Measurements from ENCODE around the gene CTIF. TPM values are rescaled to one million over a fixed set of nuclear protein-coding genes. Genes with fewer than 3 reads are reported as not detected.
"Not testable (repeated sequence)": the region's sequence is repeated elsewhere in the genome, so short reads cannot be mapped to it uniquely, and the experiment has no call there.

The CTIF gene
- total and polyA plus RNA-seq, 2 experiments from 2014 or later: 8.6 to 14.4 TPM

DNA sequence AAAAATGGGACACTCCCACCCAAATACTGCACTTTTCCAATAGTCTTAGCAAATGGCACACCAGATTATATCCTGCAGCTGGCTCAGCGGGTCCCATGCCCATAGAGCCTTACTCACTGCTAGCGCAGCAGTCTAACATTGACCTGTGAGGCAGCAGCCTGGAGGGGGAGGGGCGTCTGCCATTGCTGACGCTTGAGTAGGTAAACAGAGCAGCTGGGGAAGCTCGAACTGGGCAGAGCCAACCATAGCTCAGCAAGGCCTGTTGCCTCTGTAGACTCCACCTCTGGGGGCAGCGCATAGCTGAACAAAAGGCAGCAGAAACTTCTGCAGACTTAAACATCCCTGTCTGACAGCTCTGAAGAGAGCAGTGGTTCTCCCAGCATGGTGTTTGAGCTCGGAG is 110.4 kb downstream of the CTIF start:
- Histone ChIP-seq H3F3A (replicated peaks; ENCODE audit: low read depth) (no peaks in the 10 kb centered on the region), H2AFZ (no peak overlapping the region), H3K79me2 (replicated peaks; ENCODE audit: insufficient read depth) (no peaks in the 10 kb centered on the region), H3K36me3 (ENCODE audit: insufficient read depth) (no peaks in the 10 kb centered on the region), H4K20me1 (replicated peaks; ENCODE audit: insufficient read depth) (no peaks in the 10 kb centered on the region), H3K9me2 (ENCODE audit: insufficient read depth) (no peaks in the 10 kb centered on the region), H3K27me3 (ENCODE audit: insufficient read depth) (no peaks in the 10 kb centered on the region), H3K4me3 (no peak overlapping the region), H3K4me1 (ENCODE audit: insufficient read depth) (no peaks in the 10 kb centered on the region), H3K4me2 (no peak overlapping the region), H3K27ac (ENCODE audit: low read depth) (no peak overlapping the region)
- peaks cover 2% of the 10 kb centered on the region; the same call in 2 of the 3 replicates for H3K9me3 Mint-ChIP-seq
- no peak overlapping the region for H3K4me3 Mint-ChIP-seq
- peaks cover 2% of the 10 kb centered on the region for H3K27me3 Mint-ChIP-seq (ENCODE audit: insufficient read depth, low read depth, poor library complexity)
- no peaks in the 10 kb centered on the region for H3K36me3 Mint-ChIP-seq (ENCODE audit: low read depth)
- no peak overlapping the region for H3K27ac Mint-ChIP-seq
- peak; percentile 72 for DNase-seq (ENCODE audit: low spot score)
- H3K4me1 Mint-ChIP-seq: peaks cover 17% of the 10 kb centered on the region
- TF ChIP-seq, protein P1, sequence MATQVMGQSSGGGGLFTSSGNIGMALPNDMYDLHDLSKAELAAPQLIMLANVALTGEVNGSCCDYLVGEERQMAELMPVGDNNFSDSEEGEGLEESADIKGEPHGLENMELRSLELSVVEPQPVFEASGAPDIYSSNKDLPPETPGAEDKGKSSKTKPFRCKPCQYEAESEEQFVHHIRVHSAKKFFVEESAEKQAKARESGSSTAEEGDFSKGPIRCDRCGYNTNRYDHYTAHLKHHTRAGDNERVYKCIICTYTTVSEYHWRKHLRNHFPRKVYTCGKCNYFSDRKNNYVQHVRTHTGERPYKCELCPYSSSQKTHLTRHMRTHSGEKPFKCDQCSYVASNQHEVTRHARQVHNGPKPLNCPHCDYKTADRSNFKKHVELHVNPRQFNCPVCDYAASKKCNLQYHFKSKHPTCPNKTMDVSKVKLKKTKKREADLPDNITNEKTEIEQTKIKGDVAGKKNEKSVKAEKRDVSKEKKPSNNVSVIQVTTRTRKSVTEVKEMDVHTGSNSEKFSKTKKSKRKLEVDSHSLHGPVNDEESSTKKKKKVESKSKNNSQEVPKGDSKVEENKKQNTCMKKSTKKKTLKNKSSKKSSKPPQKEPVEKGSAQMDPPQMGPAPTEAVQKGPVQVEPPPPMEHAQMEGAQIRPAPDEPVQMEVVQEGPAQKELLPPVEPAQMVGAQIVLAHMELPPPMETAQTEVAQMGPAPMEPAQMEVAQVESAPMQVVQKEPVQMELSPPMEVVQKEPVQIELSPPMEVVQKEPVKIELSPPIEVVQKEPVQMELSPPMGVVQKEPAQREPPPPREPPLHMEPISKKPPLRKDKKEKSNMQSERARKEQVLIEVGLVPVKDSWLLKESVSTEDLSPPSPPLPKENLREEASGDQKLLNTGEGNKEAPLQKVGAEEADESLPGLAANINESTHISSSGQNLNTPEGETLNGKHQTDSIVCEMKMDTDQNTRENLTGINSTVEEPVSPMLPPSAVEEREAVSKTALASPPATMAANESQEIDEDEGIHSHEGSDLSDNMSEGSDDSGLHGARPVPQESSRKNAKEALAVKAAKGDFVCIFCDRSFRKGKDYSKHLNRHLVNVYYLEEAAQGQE (IDR thresholded peaks at IDR 0.05; ENCODE audit: unreplicated experiment): no peak
- TF ChIP-seq ZNF331 (CRISPR knock-in tag; IDR thresholded peaks at IDR 0.05; ENCODE audit: low read depth) (no peak), STAT1 (IDR thresholded peaks at IDR 0.05; ENCODE audit: unreplicated experiment) (no peak), JUNB (IDR thresholded peaks at IDR 0.05; ENCODE audit: unreplicated experiment) (no peak), ZNF114 (CRISPR knock-in tag; IDR thresholded peaks at IDR 0.05) (no peak), NANOG (IDR thresholded peaks at IDR 0.05; ENCODE audit: borderline replicate concordance) (no peak), CREB1 (CRISPR knock-in tag; IDR thresholded peaks at IDR 0.05; ENCODE audit: low read depth) (0 out of 2 replicates have a peak, but pooled peaks have one; percentile 36), ZNF462 (CRISPR knock-in tag; IDR thresholded peaks at IDR 0.05) (no peak; the same call in 1 of the 2 replicates), CTCF (conservative IDR thresholded peaks at IDR 0.05; ENCODE audit: low read depth in 2 of 2) (peak in 1 of 2 experiments; percentile 14; a peak in 2 of 4 replicates)
- TF ChIP-seq, protein P2, sequence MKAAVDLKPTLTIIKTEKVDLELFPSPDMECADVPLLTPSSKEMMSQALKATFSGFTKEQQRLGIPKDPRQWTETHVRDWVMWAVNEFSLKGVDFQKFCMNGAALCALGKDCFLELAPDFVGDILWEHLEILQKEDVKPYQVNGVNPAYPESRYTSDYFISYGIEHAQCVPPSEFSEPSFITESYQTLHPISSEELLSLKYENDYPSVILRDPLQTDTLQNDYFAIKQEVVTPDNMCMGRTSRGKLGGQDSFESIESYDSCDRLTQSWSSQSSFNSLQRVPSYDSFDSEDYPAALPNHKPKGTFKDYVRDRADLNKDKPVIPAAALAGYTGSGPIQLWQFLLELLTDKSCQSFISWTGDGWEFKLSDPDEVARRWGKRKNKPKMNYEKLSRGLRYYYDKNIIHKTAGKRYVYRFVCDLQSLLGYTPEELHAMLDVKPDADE (IDR thresholded peaks at IDR 0.05): no peak
- peak; percentile 94 for ATAC-seq

DNA sequence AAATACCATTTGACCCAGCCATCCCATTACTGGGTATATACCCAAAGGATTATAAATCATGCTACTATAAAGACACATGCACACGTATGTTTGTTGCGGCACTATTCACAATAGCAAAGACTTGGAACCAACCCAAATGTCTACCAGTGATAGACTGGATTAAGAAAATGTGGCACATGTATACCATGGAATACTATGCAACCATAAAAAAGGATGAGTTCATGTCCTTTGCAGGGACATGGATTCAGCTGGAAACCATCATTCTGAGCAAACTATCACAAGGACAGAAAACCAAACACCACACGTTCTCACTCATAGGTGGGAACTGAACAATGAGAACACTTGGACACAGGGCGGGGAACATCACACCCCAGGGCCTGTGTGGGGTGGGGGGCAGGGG is 115.8 kb downstream of the CTIF start:
- H3K4me1 ChIP-seq (ENCODE audit: insufficient read depth); H3K4me3 ChIP-seq; H3K36me3 Mint-ChIP-seq (ENCODE audit: low read depth); H3K27me3 Mint-ChIP-seq (ENCODE audit: insufficient read depth, low read depth, poor library complexity); H3K79me2 ChIP-seq (replicated peaks; ENCODE audit: insufficient read depth); H3K9me2 ChIP-seq (ENCODE audit: insufficient read depth); H3K27ac ChIP-seq (ENCODE audit: low read depth); H3F3A ChIP-seq (replicated peaks; ENCODE audit: low read depth); H4K20me1 ChIP-seq (replicated peaks; ENCODE audit: insufficient read depth); H2AFZ ChIP-seq; H3K27me3 ChIP-seq (ENCODE audit: insufficient read depth); H3K4me3 Mint-ChIP-seq; H3K4me1 Mint-ChIP-seq; DNase-seq (ENCODE audit: low spot score); H3K36me3 ChIP-seq (ENCODE audit: insufficient read depth); H3K4me2 ChIP-seq; H3K27ac Mint-ChIP-seq; H3K9me3 Mint-ChIP-seq; ATAC-seq: not testable (repeated sequence)
